AG04450 (cell line): ENCODE measurements around the gene PLIN5. TPM values are rescaled to one million over a fixed set of nuclear protein-coding genes. Genes with fewer than 3 reads are reported as not detected.

ENCODE experiments used
- CTCF ChIA-PET: fragments of 300-600, 350-600 bp; formaldehyde crosslinking; extraction: SDS; loops from one replicate; lab custom pipeline; 2022; ENCODE audit warnings: antibody characterized with exemption, inconsistent platforms; lab: Charles Lee
- POLR2A ChIA-PET: fragments of 350-600 bp; formaldehyde crosslinking; extraction: SDS; loops from one replicate; lab custom pipeline; 2021; ENCODE audit warnings: antibody characterized with exemption, inconsistent platforms; lab: Yijun Ruan, JAX
- DNase-seq: peaks from one replicate; pipeline ENCODE4 v3.0.0-alpha.2; 2011; ENCODE audit warnings: low read depth, low spot score
- H3K27ac ChIP-seq: one replicate; pipeline ENCODE4 v1.5.1; 2012; ENCODE audit warnings: low read depth, low read length, control low read depth
- H3K27me3 ChIP-seq: one replicate; pipeline ENCODE4 v1.6.0; 2012; ENCODE audit warnings: low read length; ENCODE audit not compliant: control insufficient read depth, insufficient read depth
- H3K4me3 ChIP-seq: 2 replicates; pipeline ENCODE4 v1.5.1; 2011; ENCODE audit warnings: mild to moderate bottlenecking, low read depth, low read length, control low read depth
- H3K9me3 ChIP-seq: 2 replicates; pipeline ENCODE4 v1.5.1; 2012; ENCODE audit warnings: low read length; ENCODE audit not compliant: control insufficient read depth, insufficient read depth
- polyA plus RNA-seq: library from polyadenylated mRNA; depleted of rRNA; stranded (reverse); fragments of >200 nt; gene quantifications from 2 replicates; pipeline ENCODE4 v1.2.3, GENCODE V29; 2011
- TF ChIP-seq, protein P1 (sequence below): IDR thresholded peaks from 2 replicates; pipeline ENCODE4 v1.5.1; 2011; ENCODE audit warnings: low read depth, low read length, control low read depth, inconsistent platforms

Gene PLIN5
- polyA plus RNA-seq, 1 experiment = not detected

DNA sequence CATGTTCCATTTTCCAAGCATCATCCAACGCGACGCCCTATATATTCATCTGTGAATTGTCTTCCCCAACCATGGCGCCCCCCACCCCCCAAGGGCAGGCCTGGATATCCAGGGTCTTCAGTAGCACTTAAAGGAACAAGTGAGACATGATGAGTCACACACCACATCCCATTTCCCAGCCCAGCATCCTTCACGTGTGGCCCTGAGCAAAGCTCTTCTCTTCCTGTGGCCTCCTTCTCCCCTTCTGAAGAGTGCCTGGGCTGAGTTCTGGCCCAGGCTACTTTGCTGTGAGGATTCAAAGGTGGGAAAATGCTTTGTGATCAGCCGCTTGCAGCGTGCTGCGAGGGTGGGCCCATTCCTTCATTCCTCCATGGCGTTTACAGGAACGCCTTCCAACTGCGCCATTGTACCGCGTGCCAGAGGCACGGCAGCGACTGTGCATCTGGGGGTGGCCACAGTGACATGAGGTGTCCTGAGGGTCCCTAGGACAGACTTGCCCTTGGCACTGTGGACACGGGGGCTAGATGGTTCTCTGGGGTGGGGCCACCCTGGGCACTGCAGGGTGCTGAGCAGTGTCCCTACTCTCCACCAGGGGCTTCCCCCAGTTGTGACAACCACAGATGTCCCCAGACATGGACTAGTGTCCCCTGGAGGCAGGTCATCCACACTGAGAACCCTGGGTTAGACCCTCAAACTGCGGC lies 28.4 kb downstream of the PLIN5 start:
- Histone ChIP-seq H3K27ac (no peak overlapping the region), H3K4me3 (no peak overlapping the region), H3K9me3 (peaks cover 5% of the 10 kb centered on the region; the same call in 1 of the 2 replicates), H3K27me3 (no peaks in the 10 kb centered on the region)
- ChIA-PET POLR2A (interaction anchor here (0.7 kb wide), 1 partner anchor 12 kb away, joined by 11 read pairs; the partner anchor contains the start of gene PLIN4), CTCF (no interaction called here)
- TF ChIP-seq, protein P1, sequence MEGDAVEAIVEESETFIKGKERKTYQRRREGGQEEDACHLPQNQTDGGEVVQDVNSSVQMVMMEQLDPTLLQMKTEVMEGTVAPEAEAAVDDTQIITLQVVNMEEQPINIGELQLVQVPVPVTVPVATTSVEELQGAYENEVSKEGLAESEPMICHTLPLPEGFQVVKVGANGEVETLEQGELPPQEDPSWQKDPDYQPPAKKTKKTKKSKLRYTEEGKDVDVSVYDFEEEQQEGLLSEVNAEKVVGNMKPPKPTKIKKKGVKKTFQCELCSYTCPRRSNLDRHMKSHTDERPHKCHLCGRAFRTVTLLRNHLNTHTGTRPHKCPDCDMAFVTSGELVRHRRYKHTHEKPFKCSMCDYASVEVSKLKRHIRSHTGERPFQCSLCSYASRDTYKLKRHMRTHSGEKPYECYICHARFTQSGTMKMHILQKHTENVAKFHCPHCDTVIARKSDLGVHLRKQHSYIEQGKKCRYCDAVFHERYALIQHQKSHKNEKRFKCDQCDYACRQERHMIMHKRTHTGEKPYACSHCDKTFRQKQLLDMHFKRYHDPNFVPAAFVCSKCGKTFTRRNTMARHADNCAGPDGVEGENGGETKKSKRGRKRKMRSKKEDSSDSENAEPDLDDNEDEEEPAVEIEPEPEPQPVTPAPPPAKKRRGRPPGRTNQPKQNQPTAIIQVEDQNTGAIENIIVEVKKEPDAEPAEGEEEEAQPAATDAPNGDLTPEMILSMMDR = no peak
- peak; percentile 8 for DNase-seq

DNA sequence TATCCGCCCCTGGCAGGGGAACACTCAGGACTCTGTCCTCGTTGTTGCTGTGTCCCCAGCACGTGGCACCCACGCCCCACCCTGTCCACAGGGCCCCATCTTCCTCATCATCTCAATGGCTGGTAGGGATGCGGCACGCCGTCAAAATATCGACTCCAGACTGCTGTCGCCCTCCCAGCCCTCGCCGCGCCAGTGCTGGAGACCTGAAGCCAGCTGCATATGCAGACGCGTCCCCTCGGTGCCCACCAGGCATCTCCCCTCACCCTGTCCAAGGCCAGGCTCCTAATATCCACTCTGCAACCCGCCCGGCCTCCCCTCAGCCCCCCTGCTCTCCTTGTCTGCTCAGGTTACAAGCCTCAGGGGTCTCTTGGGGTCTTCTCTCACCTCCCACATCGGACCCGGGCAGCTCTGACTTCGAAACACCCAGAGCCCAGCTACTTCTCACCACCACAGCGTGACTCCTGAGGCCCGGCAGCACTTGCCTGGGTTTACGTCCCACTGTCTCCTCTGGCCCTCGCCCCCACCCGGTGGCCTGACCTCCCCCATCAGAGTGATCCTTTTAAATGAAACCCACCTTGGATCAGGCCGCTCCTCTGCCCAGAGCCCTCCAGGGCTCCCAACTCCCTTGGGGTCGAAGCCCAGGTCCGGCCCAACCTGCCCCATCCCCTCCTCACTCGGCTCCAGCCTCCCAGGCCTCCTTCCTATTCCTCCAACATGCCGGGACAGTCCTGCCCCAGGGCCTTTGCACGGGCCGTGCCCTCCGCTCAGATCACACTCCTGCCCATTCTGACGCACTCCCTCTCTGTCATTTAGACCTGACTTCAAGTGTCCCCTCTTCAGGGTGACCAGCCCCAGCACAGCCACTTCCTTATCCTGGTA lies 29.2 kb downstream of the PLIN5 start:
- ChIA-PET POLR2A (no interaction called here), CTCF (no interaction called here)
- TF ChIP-seq, protein P1 = no peak
- no peak overlapping the region for H3K4me3 ChIP-seq
- no peaks in the 10 kb centered on the region for H3K27me3 ChIP-seq
- DNase-seq = no peak
- H3K27ac ChIP-seq = no peak overlapping the region
- peaks cover 5% of the 10 kb centered on the region; the same call in 1 of the 2 replicates for H3K9me3 ChIP-seq

DNA sequence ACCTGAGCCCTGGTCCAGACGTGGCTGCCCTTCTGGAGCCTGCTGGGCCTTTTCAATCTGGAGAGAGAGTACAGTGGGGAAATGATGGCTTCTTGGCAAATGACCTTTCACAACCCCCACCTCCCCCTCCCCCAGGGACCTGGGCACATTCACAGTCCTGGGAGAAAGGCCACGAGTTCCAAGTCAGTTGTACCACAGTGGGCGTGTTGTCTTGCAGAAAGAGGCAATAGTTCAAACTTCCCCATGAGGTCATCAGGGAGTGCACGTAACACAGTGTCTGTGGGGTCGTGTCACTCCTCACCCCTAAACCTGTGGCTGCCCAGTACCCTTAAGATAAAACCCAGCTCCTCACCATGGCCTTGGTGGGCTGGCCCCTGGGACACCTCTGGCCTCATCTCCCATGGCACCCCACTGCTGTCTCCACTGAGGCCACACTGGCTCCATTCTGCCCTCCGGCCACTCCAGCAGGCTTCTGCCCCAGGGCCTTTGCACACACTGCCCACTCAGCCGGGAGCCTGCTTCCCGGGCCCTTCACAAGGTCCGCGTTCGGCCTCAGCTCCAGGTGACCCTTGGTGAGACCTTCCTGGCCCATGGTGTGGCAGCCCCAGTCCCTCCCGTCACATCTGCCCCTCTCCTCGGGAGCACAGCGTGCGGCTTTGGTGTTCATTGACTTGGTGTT lies 30.0 kb downstream of the PLIN5 start:
- ChIA-PET POLR2A (no interaction called here), CTCF (no interaction called here)

DNA sequence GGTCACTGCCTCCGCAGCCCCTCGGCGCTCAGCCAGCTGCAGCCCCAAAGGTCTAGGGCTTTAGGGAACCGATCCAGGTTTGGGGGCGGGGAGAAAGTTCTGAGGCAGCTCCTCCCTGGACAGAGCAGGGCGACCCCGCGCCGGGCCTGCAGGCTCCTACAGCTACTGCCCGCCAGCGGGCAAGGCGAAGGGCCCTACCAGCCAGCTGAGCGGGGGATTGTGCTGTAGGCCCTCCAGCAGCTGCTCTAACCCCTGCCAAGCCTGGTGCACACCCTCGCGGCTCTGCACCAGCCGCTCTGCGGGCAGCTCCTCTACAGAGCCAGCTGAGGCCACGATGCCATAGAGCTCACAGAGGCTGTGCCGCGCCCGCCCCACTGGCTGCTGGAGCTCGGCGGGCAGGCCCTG lies 30.7 kb downstream of the PLIN5 start:
- no peaks in the 10 kb centered on the region; the same call in 1 of the 2 replicates for H3K9me3 ChIP-seq
- TF ChIP-seq, protein P1 = no peak
- ChIA-PET POLR2A (interaction anchor here (1.4 kb wide), 1 partner anchor 10 kb away, joined by 4 read pairs; no protein-coding TSS in a partner anchor), CTCF (no interaction called here)
- DNase-seq = no peak
- no peak overlapping the region for H3K4me3 ChIP-seq
- no peaks in the 10 kb centered on the region for H3K27me3 ChIP-seq
- no peak overlapping the region for H3K27ac ChIP-seq

More for the DNA sequence above, 30.0 kb downstream of the PLIN5 start:
- Histone ChIP-seq H3K27ac (no peak overlapping the region), H3K4me3 (no peak overlapping the region), H3K9me3 (no peaks in the 10 kb centered on the region; the same call in 1 of the 2 replicates), H3K27me3 (no peaks in the 10 kb centered on the region)
- TF ChIP-seq, protein P1 = no peak
- DNase-seq = no peak
